Neural progenitor cell (in vitro differentiated cells): ENCODE data around the gene SPOCK1.

ENCODE experiments used
- CTCF ChIP-seq: fragments of 200-600 bp; sonication (generic); IDR thresholded peaks from 2 replicates; pipeline ENCODE4 v1.5.1; 2017; ENCODE audit warnings: antibody characterized with exemption, mild to moderate bottlenecking
- EZH2 ChIP-seq: fragments of 200-600 bp; sonication (generic); IDR thresholded peaks from 2 replicates; pipeline ENCODE4 v1.6.1; 2017; ENCODE audit warnings: antibody characterized with exemption, mild to moderate bottlenecking, moderate library complexity
- EZH2phosphoT487 ChIP-seq: fragments of 200-600 bp; sonication (generic); IDR thresholded peaks from 2 replicates; pipeline ENCODE4 v1.6.1; 2017; ENCODE audit warnings: antibody characterized with exemption

- TF ChIP-seq CTCF, result no peak
- TF ChIP-seq EZH2phosphoT487, result no peak
- no peak for TF ChIP-seq EZH2
Measured at GRCh38 chr5:137304226-137304874, 194.8 kb downstream of the SPOCK1 start.
